Measurements from ENCODE around the gene FOXP1.
"Not testable (repeated sequence)": the region's sequence is repeated elsewhere in the genome, so short reads cannot be mapped to it uniquely, and the experiment has no call there.

DNA sequence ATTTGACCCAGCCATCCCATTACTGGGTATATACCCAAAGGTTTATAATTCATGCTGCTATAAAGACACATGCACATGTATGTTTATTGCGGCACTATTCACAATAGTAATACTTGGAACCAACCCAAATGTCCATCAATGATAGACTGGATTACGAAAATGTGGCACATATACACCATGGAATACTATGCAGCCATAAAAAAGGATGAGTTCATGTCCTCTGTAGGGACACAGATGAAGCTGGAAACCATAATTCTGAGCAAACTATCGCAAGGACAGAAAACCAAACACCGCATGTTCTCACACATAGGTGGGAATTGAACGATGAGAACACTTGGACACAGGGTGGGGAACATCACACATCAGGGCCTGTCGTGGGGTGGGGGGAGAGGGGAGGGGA lies 568.9 kb downstream of the FOXP1 start:
- TF ChIP-seq, protein P1, sequence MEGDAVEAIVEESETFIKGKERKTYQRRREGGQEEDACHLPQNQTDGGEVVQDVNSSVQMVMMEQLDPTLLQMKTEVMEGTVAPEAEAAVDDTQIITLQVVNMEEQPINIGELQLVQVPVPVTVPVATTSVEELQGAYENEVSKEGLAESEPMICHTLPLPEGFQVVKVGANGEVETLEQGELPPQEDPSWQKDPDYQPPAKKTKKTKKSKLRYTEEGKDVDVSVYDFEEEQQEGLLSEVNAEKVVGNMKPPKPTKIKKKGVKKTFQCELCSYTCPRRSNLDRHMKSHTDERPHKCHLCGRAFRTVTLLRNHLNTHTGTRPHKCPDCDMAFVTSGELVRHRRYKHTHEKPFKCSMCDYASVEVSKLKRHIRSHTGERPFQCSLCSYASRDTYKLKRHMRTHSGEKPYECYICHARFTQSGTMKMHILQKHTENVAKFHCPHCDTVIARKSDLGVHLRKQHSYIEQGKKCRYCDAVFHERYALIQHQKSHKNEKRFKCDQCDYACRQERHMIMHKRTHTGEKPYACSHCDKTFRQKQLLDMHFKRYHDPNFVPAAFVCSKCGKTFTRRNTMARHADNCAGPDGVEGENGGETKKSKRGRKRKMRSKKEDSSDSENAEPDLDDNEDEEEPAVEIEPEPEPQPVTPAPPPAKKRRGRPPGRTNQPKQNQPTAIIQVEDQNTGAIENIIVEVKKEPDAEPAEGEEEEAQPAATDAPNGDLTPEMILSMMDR (IDR thresholded peaks at IDR 0.05): not testable (repeated sequence)
- TF ChIP-seq SIN3A (IDR thresholded peaks at IDR 0.05; ENCODE audit: borderline replicate concordance, insufficient read depth, low read depth, low read length); POLR2AphosphoS5 (IDR thresholded peaks at IDR 0.05; ENCODE audit: low read depth, low read length); TCF7L2 (IDR thresholded peaks at IDR 0.05; ENCODE audit: low read depth, low read length): not testable (repeated sequence)
- TF ChIP-seq, protein P2, sequence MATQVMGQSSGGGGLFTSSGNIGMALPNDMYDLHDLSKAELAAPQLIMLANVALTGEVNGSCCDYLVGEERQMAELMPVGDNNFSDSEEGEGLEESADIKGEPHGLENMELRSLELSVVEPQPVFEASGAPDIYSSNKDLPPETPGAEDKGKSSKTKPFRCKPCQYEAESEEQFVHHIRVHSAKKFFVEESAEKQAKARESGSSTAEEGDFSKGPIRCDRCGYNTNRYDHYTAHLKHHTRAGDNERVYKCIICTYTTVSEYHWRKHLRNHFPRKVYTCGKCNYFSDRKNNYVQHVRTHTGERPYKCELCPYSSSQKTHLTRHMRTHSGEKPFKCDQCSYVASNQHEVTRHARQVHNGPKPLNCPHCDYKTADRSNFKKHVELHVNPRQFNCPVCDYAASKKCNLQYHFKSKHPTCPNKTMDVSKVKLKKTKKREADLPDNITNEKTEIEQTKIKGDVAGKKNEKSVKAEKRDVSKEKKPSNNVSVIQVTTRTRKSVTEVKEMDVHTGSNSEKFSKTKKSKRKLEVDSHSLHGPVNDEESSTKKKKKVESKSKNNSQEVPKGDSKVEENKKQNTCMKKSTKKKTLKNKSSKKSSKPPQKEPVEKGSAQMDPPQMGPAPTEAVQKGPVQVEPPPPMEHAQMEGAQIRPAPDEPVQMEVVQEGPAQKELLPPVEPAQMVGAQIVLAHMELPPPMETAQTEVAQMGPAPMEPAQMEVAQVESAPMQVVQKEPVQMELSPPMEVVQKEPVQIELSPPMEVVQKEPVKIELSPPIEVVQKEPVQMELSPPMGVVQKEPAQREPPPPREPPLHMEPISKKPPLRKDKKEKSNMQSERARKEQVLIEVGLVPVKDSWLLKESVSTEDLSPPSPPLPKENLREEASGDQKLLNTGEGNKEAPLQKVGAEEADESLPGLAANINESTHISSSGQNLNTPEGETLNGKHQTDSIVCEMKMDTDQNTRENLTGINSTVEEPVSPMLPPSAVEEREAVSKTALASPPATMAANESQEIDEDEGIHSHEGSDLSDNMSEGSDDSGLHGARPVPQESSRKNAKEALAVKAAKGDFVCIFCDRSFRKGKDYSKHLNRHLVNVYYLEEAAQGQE (IDR thresholded peaks at IDR 0.05; ENCODE audit: insufficient read depth in 1 of 2, low read depth in 2 of 2, low read length in 1 of 2): not testable (repeated sequence)

Data from Panc1 (cell line).